NCI-H2227 treated with DMSO at 0.1 percent for 48 hours (cell line): ENCODE measurements around the gene SHROOM4.

Experiments used
- DNase-seq: peaks from one replicate; lab custom pipeline; 2025; lab: John Stamatoyannopoulos, UW

The SHROOM4 gene

GRCh38 chrX:50780144-50780543 lies 33.9 kb downstream of the SHROOM4 start:
- DNase-seq, result no peak

GRCh38 chrX:50779694-50780093 lies 34.3 kb downstream of the SHROOM4 start:
- no peak for DNase-seq

GRCh38 chrX:50778272-50778671 lies 35.7 kb downstream of the SHROOM4 start:
- no peak for DNase-seq

GRCh38 chrX:50776248-50776647 lies 37.7 kb downstream of the SHROOM4 start:
- DNase-seq, result no peak

- no peak for DNase-seq
Measured at GRCh38 chrX:50771382-50771781, 42.6 kb downstream of the SHROOM4 start.

- no peak for DNase-seq
Measured at GRCh38 chrX:50770702-50771101, 43.3 kb downstream of the SHROOM4 start.

- no peak for DNase-seq
Measured at GRCh38 chrX:50769389-50770063, 44.5 kb downstream of the SHROOM4 start.

- no peak for DNase-seq
Measured at GRCh38 chrX:50768801-50769200, 45.2 kb downstream of the SHROOM4 start.

- no peak for DNase-seq
Measured at GRCh38 chrX:50765986-50766385, 48.0 kb downstream of the SHROOM4 start.

- no peak for DNase-seq
Measured at GRCh38 chrX:50762578-50762977, 51.4 kb downstream of the SHROOM4 start.

GRCh38 chrX:50756276-50756675 lies 57.7 kb downstream of the SHROOM4 start:
- no peak for DNase-seq

- DNase-seq, result no peak
Measured at GRCh38 chrX:50751091-50751490, 62.9 kb downstream of the SHROOM4 start.

- no peak for DNase-seq
Measured at GRCh38 chrX:50747471-50747900, 66.5 kb downstream of the SHROOM4 start.

- no peak for DNase-seq
Measured at GRCh38 chrX:50736656-50737055, 77.3 kb downstream of the SHROOM4 start.

GRCh38 chrX:50726296-50726695 lies 87.7 kb downstream of the SHROOM4 start:
- no peak for DNase-seq

GRCh38 chrX:50725310-50725709 lies 88.7 kb downstream of the SHROOM4 start:
- no peak for DNase-seq

GRCh38 chrX:50723006-50723405 lies 91.0 kb downstream of the SHROOM4 start:
- DNase-seq, result no peak

GRCh38 chrX:50721764-50722521 lies 92.1 kb downstream of the SHROOM4 start:
- DNase-seq, result no peak

- no peak for DNase-seq
Measured at GRCh38 chrX:50719614-50720013, 94.4 kb downstream of the SHROOM4 start.

GRCh38 chrX:50718776-50719175 lies 95.2 kb downstream of the SHROOM4 start:
- DNase-seq, result peak; percentile 42

GRCh38 chrX:50716706-50717105 lies 97.3 kb downstream of the SHROOM4 start:
- DNase-seq, result no peak

GRCh38 chrX:50712777-50713176 lies 101.2 kb downstream of the SHROOM4 start:
- DNase-seq, result no peak

GRCh38 chrX:50711907-50712306 lies 102.1 kb downstream of the SHROOM4 start:
- no peak for DNase-seq
